ENCODE measurements around the gene NR2F1-AS1. TPM values are rescaled to one million over a fixed set of nuclear protein-coding genes. Genes with fewer than 3 reads are reported as not detected.

NR2F1-AS1 gene
- total and polyA plus RNA-seq, 4 donors = 2.0 to 4.0 (median 2.1) TPM

DNA sequence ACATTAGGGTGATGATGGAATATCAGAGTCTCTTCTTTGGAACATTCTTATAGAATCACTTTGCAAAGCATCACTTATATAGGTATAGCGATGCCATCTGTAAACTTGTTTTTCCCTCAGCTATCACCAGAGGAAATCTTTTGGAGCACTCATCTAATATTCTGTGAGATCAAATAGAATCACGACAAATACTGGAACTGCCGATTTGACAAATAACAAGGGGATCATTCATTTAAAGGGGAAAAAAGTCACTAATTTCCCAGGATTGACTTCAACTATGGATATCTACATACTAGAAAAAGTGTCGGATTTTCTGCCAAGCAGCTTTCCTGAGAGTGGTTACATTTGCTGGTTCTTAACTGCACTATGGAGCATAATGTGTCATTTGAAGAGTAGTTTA lies 178.6 kb downstream of the NR2F1-AS1 start:
- Histone ChIP-seq H3K9ac (ENCODE audit: low read depth in 1 of 2, low read length in 2 of 2) (no peak overlapping the region), H3K4me3 (ENCODE audit: low read depth in 1 of 3, low read length in 3 of 3) (no peak overlapping the region), H3K27me3 (ENCODE audit: control insufficient read depth in 4 of 4, insufficient read depth in 4 of 4, low read length in 3 of 4) (no peaks in the 10 kb centered on the region), H3K36me3 (ENCODE audit: control insufficient read depth in 4 of 4, insufficient read depth in 3 of 4, low read depth in 1 of 4, low read length in 3 of 4) (no peaks in the 10 kb centered on the region), H3K4me1 (ENCODE audit: control insufficient read depth in 4 of 4, insufficient read depth in 4 of 4, low read length in 3 of 4) (no peaks in the 10 kb centered on the region), H3K9me3 (ENCODE audit: control insufficient read depth in 4 of 4, low read length in 3 of 4) (no peaks in the 10 kb centered on the region), H3K27ac (ENCODE audit: low read depth in 1 of 2, low read length in 2 of 2) (no peak overlapping the region)
- WGBS = 87% methylated on average over 4 of the region's 4 CpGs
- TF ChIP-seq, protein P1, sequence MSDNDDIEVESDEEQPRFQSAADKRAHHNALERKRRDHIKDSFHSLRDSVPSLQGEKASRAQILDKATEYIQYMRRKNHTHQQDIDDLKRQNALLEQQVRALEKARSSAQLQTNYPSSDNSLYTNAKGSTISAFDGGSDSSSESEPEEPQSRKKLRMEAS (IDR thresholded peaks at IDR 0.05) = no peak
- TF ChIP-seq, protein P2, sequence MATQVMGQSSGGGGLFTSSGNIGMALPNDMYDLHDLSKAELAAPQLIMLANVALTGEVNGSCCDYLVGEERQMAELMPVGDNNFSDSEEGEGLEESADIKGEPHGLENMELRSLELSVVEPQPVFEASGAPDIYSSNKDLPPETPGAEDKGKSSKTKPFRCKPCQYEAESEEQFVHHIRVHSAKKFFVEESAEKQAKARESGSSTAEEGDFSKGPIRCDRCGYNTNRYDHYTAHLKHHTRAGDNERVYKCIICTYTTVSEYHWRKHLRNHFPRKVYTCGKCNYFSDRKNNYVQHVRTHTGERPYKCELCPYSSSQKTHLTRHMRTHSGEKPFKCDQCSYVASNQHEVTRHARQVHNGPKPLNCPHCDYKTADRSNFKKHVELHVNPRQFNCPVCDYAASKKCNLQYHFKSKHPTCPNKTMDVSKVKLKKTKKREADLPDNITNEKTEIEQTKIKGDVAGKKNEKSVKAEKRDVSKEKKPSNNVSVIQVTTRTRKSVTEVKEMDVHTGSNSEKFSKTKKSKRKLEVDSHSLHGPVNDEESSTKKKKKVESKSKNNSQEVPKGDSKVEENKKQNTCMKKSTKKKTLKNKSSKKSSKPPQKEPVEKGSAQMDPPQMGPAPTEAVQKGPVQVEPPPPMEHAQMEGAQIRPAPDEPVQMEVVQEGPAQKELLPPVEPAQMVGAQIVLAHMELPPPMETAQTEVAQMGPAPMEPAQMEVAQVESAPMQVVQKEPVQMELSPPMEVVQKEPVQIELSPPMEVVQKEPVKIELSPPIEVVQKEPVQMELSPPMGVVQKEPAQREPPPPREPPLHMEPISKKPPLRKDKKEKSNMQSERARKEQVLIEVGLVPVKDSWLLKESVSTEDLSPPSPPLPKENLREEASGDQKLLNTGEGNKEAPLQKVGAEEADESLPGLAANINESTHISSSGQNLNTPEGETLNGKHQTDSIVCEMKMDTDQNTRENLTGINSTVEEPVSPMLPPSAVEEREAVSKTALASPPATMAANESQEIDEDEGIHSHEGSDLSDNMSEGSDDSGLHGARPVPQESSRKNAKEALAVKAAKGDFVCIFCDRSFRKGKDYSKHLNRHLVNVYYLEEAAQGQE (IDR thresholded peaks at IDR 0.05) = no peak
- no peak for TF ChIP-seq FOXA1 (IDR thresholded peaks at IDR 0.05)
- TF ChIP-seq CTCF (IDR thresholded peaks at IDR 0.05; ENCODE audit: low read depth, low read length, missing input control) = no peak
- TF ChIP-seq SP1 (IDR thresholded peaks at IDR 0.05) = no peak
- TF ChIP-seq RXRA (IDR thresholded peaks at IDR 0.05) = no peak
- TF ChIP-seq FOXA2 (IDR thresholded peaks at IDR 0.05) = no peak
- TF ChIP-seq EGR1 (IDR thresholded peaks at IDR 0.05; ENCODE audit: low read depth in 2 of 2) = no peak
- no peak for TF ChIP-seq TAF1 (conservative IDR thresholded peaks at IDR 0.05)
- TF ChIP-seq ATF3 (IDR thresholded peaks at IDR 0.05) = no peak
- no peak for TF ChIP-seq JUND (IDR thresholded peaks at IDR 0.05)
- TF ChIP-seq RAD21 (IDR thresholded peaks at IDR 0.05) = no peak
- no peak for TF ChIP-seq YY1 (IDR thresholded peaks at IDR 0.05)
- no peak for TF ChIP-seq HNF4A (conservative IDR thresholded peaks at IDR 0.05)
- TF ChIP-seq, protein P3, sequence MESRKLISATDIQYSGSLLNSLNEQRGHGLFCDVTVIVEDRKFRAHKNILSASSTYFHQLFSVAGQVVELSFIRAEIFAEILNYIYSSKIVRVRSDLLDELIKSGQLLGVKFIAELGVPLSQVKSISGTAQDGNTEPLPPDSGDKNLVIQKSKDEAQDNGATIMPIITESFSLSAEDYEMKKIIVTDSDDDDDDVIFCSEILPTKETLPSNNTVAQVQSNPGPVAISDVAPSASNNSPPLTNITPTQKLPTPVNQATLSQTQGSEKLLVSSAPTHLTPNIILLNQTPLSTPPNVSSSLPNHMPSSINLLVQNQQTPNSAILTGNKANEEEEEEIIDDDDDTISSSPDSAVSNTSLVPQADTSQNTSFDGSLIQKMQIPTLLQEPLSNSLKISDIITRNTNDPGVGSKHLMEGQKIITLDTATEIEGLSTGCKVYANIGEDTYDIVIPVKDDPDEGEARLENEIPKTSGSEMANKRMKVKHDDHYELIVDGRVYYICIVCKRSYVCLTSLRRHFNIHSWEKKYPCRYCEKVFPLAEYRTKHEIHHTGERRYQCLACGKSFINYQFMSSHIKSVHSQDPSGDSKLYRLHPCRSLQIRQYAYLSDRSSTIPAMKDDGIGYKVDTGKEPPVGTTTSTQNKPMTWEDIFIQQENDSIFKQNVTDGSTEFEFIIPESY (IDR thresholded peaks at IDR 0.05) = no peak
- TF ChIP-seq HNF4G (IDR thresholded peaks at IDR 0.05) = no peak
- no peak for TF ChIP-seq GABPA (IDR thresholded peaks at IDR 0.05 in 1 of 2, conservative IDR thresholded peaks at IDR 0.05 in 1 of 2)
- TF ChIP-seq NR2F2 (IDR thresholded peaks at IDR 0.05) = no peak
- no peak for DNase-seq (ENCODE audit: low spot score)
